Astrocyte (in vitro differentiated cells and primary cell): ENCODE results near the gene NFKBIL1. TPM values are rescaled to one million over a fixed set of nuclear protein-coding genes. Genes with fewer than 3 reads are reported as not detected.

ENCODE experiments used
- DNase-seq: peaks from one replicate; pipeline ENCODE4 v3.0.0-alpha.2; 2010; ENCODE audit warnings: low read depth
- FAIRE-seq: peaks from 2 replicates; lab custom pipeline; 2011; peaks lifted over from hg19 to GRCh38; lab: Jason Lieb, UNC
- H2AFZ ChIP-seq: 2 replicates; pipeline ENCODE4 v1.6.0; 2012; ENCODE audit warnings: low read depth, low read length, inconsistent platforms
- H3K27ac ChIP-seq: 2 replicates; pipeline ENCODE4 v1.5.1; 2011; ENCODE audit warnings: low read depth, low read length, inconsistent platforms
- H3K27me3 ChIP-seq: 2 replicates; pipeline ENCODE4 v1.6.0; 2011; ENCODE audit warnings: low read length, inconsistent platforms; ENCODE audit not compliant: insufficient read depth
- H3K36me3 ChIP-seq: 2 replicates; pipeline ENCODE4 v1.5.1; 2011; ENCODE audit warnings: low read length, inconsistent platforms; ENCODE audit not compliant: insufficient read depth
- H3K4me1 ChIP-seq: 2 replicates; pipeline ENCODE4 v1.5.1; 2011; ENCODE audit warnings: low read length, inconsistent platforms; ENCODE audit not compliant: insufficient read depth
- H3K4me2 ChIP-seq: 2 replicates; pipeline ENCODE4 v1.6.0; 2012; ENCODE audit warnings: low read length, inconsistent platforms
- H3K4me3 ChIP-seq: 2 replicates; pipeline ENCODE4 v1.5.1; 2011; ENCODE audit warnings: low read depth, mild to moderate bottlenecking, low read length, inconsistent platforms; ENCODE audit not compliant: insufficient read depth
- H3K79me2 ChIP-seq: 2 replicates; pipeline ENCODE4 v1.6.0; 2012; ENCODE audit warnings: mild to moderate bottlenecking, low read length, inconsistent platforms; ENCODE audit not compliant: insufficient read depth
- H3K9ac ChIP-seq: 2 replicates; pipeline ENCODE4 v1.6.0; 2012; ENCODE audit warnings: mild to moderate bottlenecking, low read length, inconsistent platforms
- H3K9me3 ChIP-seq: 2 replicates; pipeline ENCODE4 v1.5.1; 2012; ENCODE audit warnings: low read depth, mild to moderate bottlenecking, low read length, inconsistent platforms; ENCODE audit not compliant: insufficient read depth
- H4K20me1 ChIP-seq: 2 replicates; pipeline ENCODE4 v1.6.0; 2012; ENCODE audit warnings: low read length, inconsistent platforms; ENCODE audit not compliant: insufficient read depth
- H3K27ac Mint-ChIP-seq: one replicate; pipeline ENCODE4 v1.8.0; 2021; ENCODE audit warnings: mild to moderate bottlenecking, mixed read lengths; ENCODE audit not compliant: unreplicated experiment
- H3K27me3 Mint-ChIP-seq: one replicate; pipeline ENCODE4 v1.8.0; 2021; ENCODE audit warnings: low read depth, mixed read lengths; ENCODE audit not compliant: unreplicated experiment
- H3K36me3 Mint-ChIP-seq: one replicate; pipeline ENCODE4 v1.8.0; 2021; ENCODE audit warnings: low read depth, mixed read lengths; ENCODE audit not compliant: unreplicated experiment
- H3K4me1 Mint-ChIP-seq: one replicate; pipeline ENCODE4 v1.8.0; 2021; ENCODE audit warnings: low read depth, mixed read lengths; ENCODE audit not compliant: unreplicated experiment
- H3K4me3 Mint-ChIP-seq: one replicate; pipeline ENCODE4 v1.8.0; 2021; ENCODE audit warnings: mild to moderate bottlenecking, moderate library complexity, mixed read lengths; ENCODE audit not compliant: unreplicated experiment
- H3K9me3 Mint-ChIP-seq: one replicate; pipeline ENCODE4 v1.8.0; 2021; ENCODE audit warnings: mild to moderate bottlenecking, mixed read lengths; ENCODE audit not compliant: unreplicated experiment
- CTCF ChIP-seq: IDR thresholded peaks from 2 replicates; pipeline ENCODE4 v1.5.1; 2011; ENCODE audit warnings: low read depth, mild to moderate bottlenecking, inconsistent platforms, low read length, moderate library complexity; ENCODE audit not compliant: insufficient read depth
- EZH2 ChIP-seq: IDR thresholded peaks from 2 replicates; pipeline ENCODE4 v1.6.1; 2012; ENCODE audit warnings: mild to moderate bottlenecking, low read length, inconsistent platforms; ENCODE audit not compliant: insufficient read depth
- total RNA-seq: library from RNA; stranded (reverse); gene quantifications from 2 replicates; pipeline ENCODE4 v1.2.1, GENCODE V29; 2021

NFKBIL1 gene
- total RNA-seq, 1 donor from 2014 or later: 20.4 TPM

- H3K27me3 Mint-ChIP-seq: no peaks in the 10 kb centered on the region
- Histone ChIP-seq H3K36me3 (peaks cover 7% of the 10 kb centered on the region), H3K4me2 (no peak overlapping the region), H4K20me1 (no peaks in the 10 kb centered on the region), H3K9me3 (no peaks in the 10 kb centered on the region), H3K27me3 (no peaks in the 10 kb centered on the region), H3K4me1 (peaks cover 29% of the 10 kb centered on the region), H3K9ac (no peak overlapping the region), H3K27ac (no peak overlapping the region), H2AFZ (no peak overlapping the region), H3K79me2 (peaks cover 4% of the 10 kb centered on the region), H3K4me3 (no peak overlapping the region)
- no peak for TF ChIP-seq CTCF
- no peak for TF ChIP-seq EZH2
- H3K9me3 Mint-ChIP-seq: no peaks in the 10 kb centered on the region
- peaks cover 22% of the 10 kb centered on the region for H3K36me3 Mint-ChIP-seq
- no peak overlapping the region for H3K27ac Mint-ChIP-seq
- no peak for DNase-seq
- peaks cover 25% of the 10 kb centered on the region for H3K4me1 Mint-ChIP-seq
- H3K4me3 Mint-ChIP-seq: no peak overlapping the region
- no peak for FAIRE-seq
These were observed 8.9 kb downstream of the NFKBIL1 start for GRCh38 chr6:31556307-31556706.

- Mint-ChIP-seq H3K9me3 (peaks cover 2% of the 10 kb centered on the region), H3K4me1 (peaks cover 29% of the 10 kb centered on the region), H3K27me3 (no peaks in the 10 kb centered on the region), H3K4me3 (no peak overlapping the region), H3K27ac (no peak overlapping the region), H3K36me3 (peaks cover 19% of the 10 kb centered on the region)
- Histone ChIP-seq H3K9me3 (no peaks in the 10 kb centered on the region), H3K9ac (no peak overlapping the region), H2AFZ (no peak overlapping the region), H3K4me2 (no peak overlapping the region), H3K79me2 (peaks cover 4% of the 10 kb centered on the region), H3K4me1 (peaks cover 29% of the 10 kb centered on the region), H3K36me3 (peaks cover 7% of the 10 kb centered on the region), H3K27ac (no peak overlapping the region), H3K27me3 (no peaks in the 10 kb centered on the region), H3K4me3 (no peak overlapping the region), H4K20me1 (no peaks in the 10 kb centered on the region)
- TF ChIP-seq EZH2 (no peak), CTCF (no peak)
- FAIRE-seq (no peak), DNase-seq (no peak)
These were observed 10.3 kb downstream of the NFKBIL1 start for GRCh38 chr6:31557443-31558317.

GRCh38 chr6:31558318-31558625 lies 10.9 kb downstream of the NFKBIL1 start:
- Histone ChIP-seq H3K9ac (no peak overlapping the region), H3K36me3 (peaks cover 5% of the 10 kb centered on the region), H3K4me3 (no peak overlapping the region), H2AFZ (no peak overlapping the region), H3K4me1 (peaks cover 29% of the 10 kb centered on the region), H3K9me3 (no peaks in the 10 kb centered on the region), H3K79me2 (peaks cover 4% of the 10 kb centered on the region), H4K20me1 (no peaks in the 10 kb centered on the region), H3K27me3 (no peaks in the 10 kb centered on the region), H3K4me2 (no peak overlapping the region), H3K27ac (no peak overlapping the region)
- FAIRE-seq (no peak), DNase-seq (no peak)
- Mint-ChIP-seq H3K27me3 (no peaks in the 10 kb centered on the region), H3K9me3 (peaks cover 2% of the 10 kb centered on the region), H3K36me3 (peaks cover 19% of the 10 kb centered on the region), H3K4me3 (no peak overlapping the region), H3K4me1 (peaks cover 32% of the 10 kb centered on the region), H3K27ac (no peak overlapping the region)
- TF ChIP-seq CTCF (no peak), EZH2 (no peak)
